Body of pancreas (tissue), 4 donors: ENCODE data around the gene IL6ST.
"Not testable (repeated sequence)": the region's sequence is repeated elsewhere in the genome, so short reads cannot be mapped to it uniquely, and the experiment has no call there.

Experiments used
- CTCF ChIP-seq, 7 experiments: fragments of 450-650 bp in 4 of 7; fragments of 200-600 bp in 3 of 7; sonication (generic) in 3 of 7; IDR thresholded peaks; one replicate each; pipeline ENCODE4 v1.5.1; 2016 to 2019; ENCODE audit warnings: antibody characterized with exemption in 7 of 7
- POLR2A ChIP-seq, 3 donors: fragments of 450-650 bp; IDR thresholded peaks; one replicate each; pipeline ENCODE4 v1.6.1; 2016; ENCODE audit warnings: antibody characterized with exemption in 3 of 3, mild to moderate bottlenecking in 2 of 3

- TF ChIP-seq CTCF, POLR2A (IDR thresholded peaks at IDR 0.05): not testable (repeated sequence)
These were observed 6.3 kb downstream of the IL6ST start for GRCh38 chr5:55988428-55988827.
